ENCODE data around the gene NUP210.
"Not testable (repeated sequence)": the region's sequence is repeated elsewhere in the genome, so short reads cannot be mapped to it uniquely, and the experiment has no call there.

Gene NUP210

DNA sequence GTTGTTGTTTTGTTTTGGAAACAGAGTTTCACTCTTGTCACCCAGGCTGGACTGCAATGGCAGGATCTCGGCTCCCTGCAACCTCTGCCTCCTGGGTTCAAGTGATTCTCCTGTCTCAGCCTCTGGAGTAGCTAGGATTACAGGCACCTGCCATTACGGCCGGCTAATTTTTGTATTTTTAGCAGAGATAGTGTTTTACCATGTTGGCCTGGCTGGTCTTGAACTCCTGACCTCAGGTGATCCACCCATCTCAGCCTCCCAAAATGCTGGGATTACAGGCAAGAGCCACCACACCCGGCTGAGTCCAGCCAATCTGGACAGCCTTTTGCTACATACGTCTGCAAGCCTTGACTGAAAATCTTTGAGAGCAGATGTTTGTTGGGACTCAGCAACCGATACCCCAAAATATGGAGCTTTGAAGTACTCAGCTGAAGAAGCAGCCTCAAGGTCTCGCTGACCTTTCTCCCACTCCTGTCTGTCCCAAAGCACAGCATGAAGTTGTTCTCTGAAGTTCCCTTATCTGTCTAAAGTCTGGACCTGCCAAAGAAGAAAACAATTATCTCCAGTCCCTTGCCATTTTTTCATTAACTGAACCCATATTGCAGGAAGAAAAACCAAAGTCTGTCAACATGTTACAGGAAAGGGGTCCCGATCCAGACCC lies 9.6 kb upstream of the NUP210 start:
- DNase-seq: no peak

DNA sequence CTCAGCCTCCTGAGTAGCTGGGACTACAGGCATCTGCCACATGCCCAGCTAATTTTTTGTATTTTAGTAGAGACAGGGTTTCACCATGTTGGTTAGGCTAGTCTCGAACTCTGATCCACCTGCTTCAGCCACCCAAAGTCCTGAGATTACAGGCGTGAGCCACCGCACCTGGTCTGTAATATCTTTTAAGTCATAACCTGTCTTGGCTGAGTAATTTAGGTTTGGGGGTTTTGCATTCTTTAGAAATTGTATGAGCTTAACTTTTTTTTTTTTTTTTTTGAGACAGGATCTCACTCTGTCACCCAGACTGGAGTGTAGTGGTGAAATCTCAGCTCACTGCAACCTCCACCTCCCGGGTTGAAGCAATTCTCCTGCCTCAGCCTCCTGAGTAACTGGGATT lies 8.6 kb upstream of the NUP210 start:
- DNase-seq: not testable (repeated sequence)

DNA sequence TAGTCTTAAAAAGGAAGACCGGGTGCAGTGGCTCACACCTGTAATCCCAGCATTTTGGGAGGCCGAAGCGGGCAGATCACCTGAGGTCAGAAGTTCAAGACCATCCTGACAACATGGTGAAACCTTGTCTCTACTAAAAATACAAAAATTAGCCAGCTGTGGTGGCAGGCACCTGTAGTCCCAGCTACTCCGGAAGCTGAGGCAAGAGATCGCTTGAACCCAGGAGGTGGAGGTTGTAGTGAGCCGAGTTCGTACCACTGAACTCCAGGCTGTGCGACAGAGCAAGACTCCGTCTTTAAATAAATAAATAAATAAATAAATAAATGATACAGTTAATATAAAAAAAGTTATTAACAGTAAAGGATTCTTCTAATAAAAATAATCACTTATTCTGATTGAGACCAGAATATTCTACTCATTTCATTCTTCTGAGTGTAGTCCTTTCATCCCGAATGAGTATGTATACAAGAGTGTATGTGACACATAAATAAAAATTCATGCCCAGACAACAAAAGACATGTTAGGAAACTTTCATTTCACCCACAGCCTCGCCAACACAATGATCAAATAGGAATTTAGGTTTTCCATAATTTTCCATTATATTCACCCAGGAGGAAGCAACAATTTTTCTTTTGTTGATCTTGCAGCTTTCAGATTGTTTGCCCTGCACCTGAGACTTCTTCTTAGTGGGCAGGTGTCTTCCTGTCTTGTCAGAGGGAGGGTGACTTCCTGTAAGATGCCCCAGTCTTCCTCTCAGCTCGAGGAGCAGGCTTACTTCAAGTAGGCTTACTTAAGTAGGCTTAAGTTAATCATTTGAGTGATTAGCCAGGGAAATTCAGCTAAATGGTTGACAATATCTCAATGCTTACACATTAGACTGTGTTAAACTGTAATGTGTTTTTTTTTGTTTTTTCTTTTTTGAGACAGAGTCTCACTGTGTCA lies 7.8 kb upstream of the NUP210 start:
- DNase-seq: no peak

DNA sequence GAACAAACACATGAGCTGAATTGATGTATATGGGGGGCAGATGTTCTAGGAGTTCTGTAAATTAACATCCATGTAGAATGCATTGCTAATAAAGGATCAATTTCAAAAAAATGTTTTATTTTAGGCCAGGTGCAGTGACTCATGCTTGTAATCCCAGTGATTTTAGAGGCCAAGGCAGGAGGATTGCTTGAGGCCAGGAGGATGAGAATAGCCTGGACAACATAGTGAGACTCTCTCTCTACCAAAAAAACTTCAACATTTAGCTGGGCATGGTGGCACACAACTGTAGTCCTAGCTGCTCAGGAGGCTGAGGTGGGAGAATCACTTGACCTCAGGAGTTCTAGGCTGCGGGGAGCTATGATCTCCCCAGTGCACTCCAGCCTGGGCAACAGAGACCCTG lies 6.5 kb upstream of the NUP210 start:
- DNase-seq: no peak

DNA sequence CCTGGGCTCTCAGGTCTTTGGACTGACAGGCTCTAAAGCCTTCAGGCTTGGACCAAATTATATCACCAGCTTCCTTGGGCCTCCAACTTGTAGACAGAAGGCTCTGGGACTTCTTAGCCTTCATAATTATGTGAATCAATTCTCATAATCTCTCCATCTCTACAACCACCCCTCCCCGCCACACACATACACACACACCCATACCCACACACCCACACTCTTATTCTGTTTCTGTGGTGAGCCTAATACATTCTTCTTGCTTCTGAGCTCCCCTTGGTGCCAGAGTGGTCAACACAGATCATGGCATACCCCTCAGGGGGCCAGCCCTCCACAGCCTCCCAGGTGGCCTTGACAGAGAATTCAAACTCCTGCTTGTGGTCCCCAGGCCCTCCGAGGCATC lies 5.6 kb upstream of the NUP210 start:
- no peak for DNase-seq

DNA sequence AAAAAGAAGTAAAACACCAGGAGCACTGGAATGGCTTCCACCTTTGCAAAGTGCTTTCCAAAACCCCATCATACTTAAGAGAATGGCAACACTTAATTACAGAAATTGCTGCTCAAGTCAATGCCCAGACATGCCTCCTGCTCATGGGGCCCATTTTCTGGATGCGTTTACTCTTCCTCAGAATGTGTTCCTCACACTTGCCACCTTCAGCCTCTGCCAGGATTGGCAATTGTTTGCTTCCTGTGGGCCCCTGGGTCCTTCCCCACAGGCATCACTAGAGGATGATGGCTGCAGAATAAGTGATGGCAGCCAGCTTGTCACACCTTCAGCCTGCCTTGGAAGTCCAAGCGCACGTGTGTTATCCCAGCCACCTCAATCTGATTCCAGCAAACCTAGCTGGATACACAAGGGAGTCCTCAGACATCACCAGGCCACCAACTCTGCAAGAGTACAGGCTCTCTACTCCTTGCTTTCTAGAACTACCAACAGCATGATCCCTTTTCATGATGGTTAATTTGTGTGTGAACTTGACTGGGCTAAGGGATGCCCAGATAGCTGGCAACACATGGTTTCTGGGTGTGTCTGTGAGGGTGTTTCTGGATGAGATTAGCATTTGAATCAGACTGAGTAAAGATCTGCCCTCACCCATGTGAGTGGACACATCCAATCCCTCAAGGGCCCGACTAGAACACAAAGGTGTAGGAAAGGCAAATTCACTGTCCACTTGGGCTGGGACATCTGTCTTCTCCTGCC lies 4.9 kb upstream of the NUP210 start:
- DNase-seq: no peak

GRCh38 chr3:13424141-13424844 lies 4.2 kb upstream of the NUP210 start:
- DNase-seq: no peak

DNA sequence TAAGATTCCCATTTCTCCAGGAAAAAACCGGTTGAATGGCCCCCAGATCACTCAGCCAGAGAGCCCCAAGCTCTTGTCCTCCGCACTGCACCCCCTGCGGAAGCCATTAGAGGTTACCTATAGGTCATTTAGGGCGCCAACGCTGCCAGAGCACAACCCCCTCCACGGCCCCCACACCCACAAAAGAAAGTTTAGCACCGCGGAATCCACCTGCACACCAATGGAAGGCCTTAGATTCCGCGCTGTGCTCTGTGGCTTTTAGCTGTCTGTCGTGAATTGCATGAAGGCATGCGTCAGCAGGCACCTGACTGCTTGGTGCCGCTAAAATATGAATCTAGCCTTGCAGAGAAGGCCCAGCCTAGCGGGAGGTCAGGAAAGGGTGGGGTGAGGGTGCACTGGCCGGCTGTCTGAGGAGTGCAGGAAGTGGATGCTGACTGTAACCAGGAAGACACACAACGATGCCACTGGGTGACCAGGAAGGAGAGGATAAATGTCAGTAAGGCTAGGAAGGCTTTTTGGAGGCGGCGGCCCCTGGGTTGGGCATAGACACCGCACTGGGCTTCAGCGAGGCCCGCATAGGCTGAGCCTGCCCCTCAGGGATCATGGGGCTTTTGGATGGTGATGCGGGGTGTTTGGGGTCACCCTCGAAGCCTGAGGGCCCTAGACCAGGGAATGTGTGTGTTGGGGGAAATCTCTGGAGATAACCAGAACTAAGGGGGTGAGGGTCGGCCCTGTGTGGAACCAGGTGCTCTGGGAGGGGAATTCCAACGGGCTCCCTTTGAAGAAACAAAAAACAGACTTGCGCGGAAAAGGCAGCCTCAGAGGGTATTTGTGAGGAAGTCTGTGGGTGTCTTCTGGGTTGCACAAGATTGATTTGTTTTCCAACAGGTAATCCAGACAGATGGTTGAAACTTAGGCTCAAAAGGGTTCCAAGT lies 976 bp upstream of the NUP210 start:
- DNase-seq: no peak

DNA sequence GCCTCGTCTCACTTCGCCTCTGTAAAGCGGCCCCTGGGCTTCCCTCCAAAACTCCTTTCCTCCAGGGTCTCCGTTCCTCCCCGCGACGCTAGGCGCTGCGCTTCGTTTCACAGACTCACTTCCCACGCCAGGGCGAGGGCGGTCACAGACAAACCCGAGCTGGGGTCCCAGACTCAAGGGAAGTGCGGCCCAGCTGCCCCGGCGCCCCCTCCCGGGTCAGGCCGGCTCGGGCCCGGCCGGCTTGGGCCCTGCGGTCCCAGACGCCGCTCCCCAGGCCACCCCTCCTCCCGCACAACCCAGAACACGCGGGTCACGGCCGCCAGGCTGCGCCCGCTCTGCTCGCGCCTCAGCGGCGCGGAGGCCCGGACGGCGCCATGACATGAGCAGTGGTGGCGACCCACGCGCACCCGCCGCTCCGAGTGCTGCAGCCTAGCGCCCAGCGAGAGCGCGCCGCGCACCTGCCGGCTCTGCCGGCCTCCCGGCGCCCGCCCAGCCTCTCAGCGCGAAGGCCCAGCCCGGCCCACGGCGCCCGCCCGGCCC lies 547 bp downstream of the NUP210 start:
- DNase-seq: no peak

DNA sequence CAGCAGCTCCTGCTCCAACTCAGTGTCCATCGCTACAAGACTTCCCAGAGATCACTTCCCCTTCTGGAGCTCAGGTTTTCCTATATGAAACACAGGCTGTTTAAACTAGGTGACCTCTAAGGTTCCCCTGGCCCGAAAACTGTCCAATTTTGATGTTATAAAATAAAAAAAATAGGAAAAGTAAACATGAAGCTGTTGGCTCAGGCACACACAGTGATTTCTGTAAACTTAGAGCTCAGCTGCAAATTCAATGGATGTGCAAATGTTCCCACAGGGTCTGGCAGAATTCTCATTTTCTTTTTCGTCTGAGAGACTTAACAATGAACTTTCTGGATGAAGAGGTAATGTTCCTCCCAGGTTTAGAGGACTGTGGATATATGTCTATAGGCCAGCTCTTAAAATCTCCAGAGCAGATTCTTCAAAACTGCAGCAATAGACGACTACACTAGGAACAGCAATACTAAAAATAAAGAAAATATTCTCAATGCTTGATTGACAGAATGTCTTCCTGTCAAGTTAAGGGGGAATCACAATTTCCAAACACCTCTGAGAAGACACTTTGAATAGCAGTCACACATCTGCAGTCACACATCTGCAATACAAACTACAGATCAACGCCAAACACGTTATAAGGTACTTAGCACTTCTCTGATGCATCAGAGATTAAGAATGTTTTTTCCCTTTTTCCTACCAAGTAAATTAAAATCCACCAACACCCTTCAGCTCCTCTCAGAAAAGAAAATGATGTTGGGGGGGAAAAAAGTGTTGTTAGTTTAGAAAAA lies 2.8 kb downstream of the NUP210 start:
- DNase-seq: no peak

DNA sequence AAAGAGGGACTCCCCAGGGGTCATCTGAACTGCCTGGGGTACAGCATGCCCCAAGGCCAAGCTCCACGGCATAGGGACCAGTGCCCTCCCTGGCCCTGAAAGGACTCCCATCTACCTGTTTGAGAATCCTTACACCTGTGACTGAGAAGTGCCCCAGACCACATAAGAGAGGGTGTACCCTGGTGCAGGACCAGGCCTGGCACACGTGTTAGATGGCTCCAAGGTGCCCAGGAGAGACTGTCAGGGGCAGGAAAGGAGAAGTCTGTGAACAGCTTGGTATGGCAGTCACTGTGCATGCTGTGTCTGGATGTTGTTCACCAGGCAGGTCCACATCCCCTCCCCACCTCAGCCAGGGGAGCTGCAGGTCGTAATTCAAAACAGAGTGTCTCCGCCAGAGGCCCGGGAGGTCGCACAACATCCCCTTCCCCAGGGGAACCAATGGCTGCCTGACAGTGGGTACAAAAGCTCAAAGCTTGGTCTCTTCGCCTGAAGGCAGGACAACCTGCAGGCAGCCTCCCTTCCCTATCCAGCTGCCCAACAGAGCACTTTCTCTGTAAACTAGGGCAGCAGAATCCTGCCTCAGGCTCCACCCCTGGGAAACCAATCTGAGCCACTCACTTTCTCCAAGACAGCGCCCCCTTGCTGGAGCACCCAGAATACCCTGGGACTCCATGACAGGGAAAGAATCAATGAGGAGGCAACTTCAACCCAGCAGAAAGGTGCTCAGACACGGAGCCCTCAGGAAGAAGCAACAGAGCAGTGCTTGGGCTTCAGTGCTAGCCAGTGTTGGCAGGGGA lies 3.9 kb downstream of the NUP210 start:
- DNase-seq: no peak

GRCh38 chr3:13415236-13415986 lies 4.7 kb downstream of the NUP210 start:
- no peak for DNase-seq

- DNase-seq: no peak
These were observed 5.9 kb downstream of the NUP210 start for GRCh38 chr3:13414040-13414729.

GRCh38 chr3:13411186-13411860 lies 8.8 kb downstream of the NUP210 start:
- DNase-seq: no peak

GRCh38 chr3:13408890-13409289 lies 11.2 kb downstream of the NUP210 start:
- DNase-seq: no peak

DNA sequence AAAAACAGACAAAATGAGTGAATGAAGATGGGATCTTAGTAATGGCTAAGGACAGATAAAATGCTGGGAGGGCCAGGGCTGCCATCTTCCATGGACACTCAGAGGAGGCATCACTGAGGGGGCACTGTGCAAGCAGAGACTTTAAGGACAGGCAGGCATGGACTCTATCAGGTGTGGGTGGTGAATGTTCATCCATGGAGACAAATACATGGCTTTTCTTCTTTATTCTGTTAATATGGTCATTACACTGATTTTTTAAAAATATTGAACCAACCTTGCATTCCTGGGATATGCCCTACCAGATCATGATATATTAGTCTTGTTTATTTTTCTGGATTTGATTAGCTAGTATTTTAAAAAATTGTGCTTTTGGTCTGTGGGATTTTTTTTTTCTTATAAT lies 12.2 kb downstream of the NUP210 start:
- no peak for DNase-seq

GRCh38 chr3:13407475-13407874 lies 12.6 kb downstream of the NUP210 start:
- no peak for DNase-seq

DNA sequence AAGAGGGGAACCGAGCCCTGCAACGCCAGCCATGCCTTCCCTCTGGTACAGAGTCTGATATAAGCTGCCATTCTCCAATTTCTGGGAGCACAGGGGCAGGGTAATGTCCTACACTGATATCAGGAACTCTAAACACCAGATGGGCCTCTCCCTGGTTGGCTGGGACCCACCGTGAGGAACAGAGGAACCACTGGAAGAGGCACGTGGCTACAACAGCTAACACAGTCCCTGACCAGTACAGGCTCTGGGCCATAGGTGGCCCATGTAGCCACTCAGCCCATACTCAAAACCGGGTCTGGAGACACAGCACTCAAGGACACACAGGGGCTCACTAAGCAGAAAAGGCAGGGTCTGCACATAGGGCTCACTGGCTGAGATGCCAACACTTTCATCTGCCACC lies 13.9 kb downstream of the NUP210 start:
- DNase-seq: no peak

Measured in DMS 273 treated with DMSO at 0.1 percent for 48 hours (cell line).